Pancreas (tissue), 10 donors: Measurements from ENCODE around the gene GPR3. TPM values are rescaled to one million over a fixed set of nuclear protein-coding genes. Genes with fewer than 3 reads are reported as not detected.

ENCODE experiments used
- ATAC-seq, 4 donors: fragments of 200-7000 bp; cut with Tn5 transposase; one replicate each; pipeline versions ENCODE4 v1.8.0 to v1.9.1; 2020; ENCODE audit warnings: mild to moderate bottlenecking in 4 of 4, moderate library complexity in 4 of 4
- DNase-seq, 6 donors: peaks; one replicate each; pipeline ENCODE4 v3.0.0-alpha.2; 2020
- FAIRE-seq: peaks from 2 replicates; lab custom pipeline; 2012; peaks lifted over from hg19 to GRCh38; lab: Jason Lieb, UNC
- H3K27ac ChIP-seq, 4 donors: fragments of 200-600 bp; sonication (generic); 1 replicate in 3 of 4; 2 replicates in 1 of 4; pipeline versions ENCODE4 v1.5.0 to v1.8.0; 2020
- H3K27me3 ChIP-seq, 4 donors: fragments of 200-600 bp; one replicate each; pipeline ENCODE4 v1.8.0; 2021
- H3K36me3 ChIP-seq, 3 donors: fragments of 200-600 bp; sonication (generic) in 1 of 3; one replicate each; pipeline versions ENCODE4 v1.5.0 to v1.8.0; 2020 to 2021
- H3K4me1 ChIP-seq, 3 donors: fragments of 200-600 bp; one replicate each; pipeline ENCODE4 v1.8.0; 2021
- H3K4me3 ChIP-seq, 4 donors: fragments of 200-600 bp; sonication (generic) in 2 of 4; one replicate each; pipeline versions ENCODE4 v1.5.0 to v1.8.0; 2020 to 2021
- H3K9me3 ChIP-seq, 4 donors: fragments of 200-600 bp; one replicate each; pipeline ENCODE4 v1.8.0; 2021
- WGBS, 2 donors: extraction: QIAGEN DNeasy Blood & Tissue Kit; methylation state at CpG; one replicate each; pipeline ENCODE4 v1.1.7; 2013; 5-methylcytosine and 5-hydroxymethylcytosine counted together
- intact Hi-C, 3 donors: fragments of 100-400 bp; cut with DNase I; formaldehyde crosslinking; loops; one replicate each; pipeline versions ENCODE4 v1.11.1 to v1.14.2; 2022
- polyA plus RNA-seq, 2 donors: library from polyadenylated mRNA; stranded (reverse); fragments of 200-250 nt; gene quantifications; one replicate each; pipeline ENCODE4 v1.2.3, GENCODE V29; 2013
- total RNA-seq, 6 donors: library from RNA; stranded (reverse); fragmentation: NEBNext Ultra II Directional in 4 of 6; extraction: Animal tissue kit (Norgen Biotek cat#: 25700) in 4 of 6; gene quantifications; one replicate each; pipeline versions ENCODE4 v1.2.1 to v1.2.4, GENCODE V29; 2021 to 2023
- TF ChIP-seq, protein P1 (sequence below), 4 donors: fragments of 200-600 bp; sonication (generic) in 3 of 4; IDR thresholded peaks; one replicate each; pipeline versions ENCODE4 v1.5.0 to v1.8.0; 2021; ENCODE audit warnings: antibody characterized with exemption in 4 of 4
- donor health status: healthy with polysubstance abuse.
- donor health status: DM: no; HTN: no; CAD: no; lungs with moderate emphysema.
- donor health status: DM: no; HTN: no; CAD: no.
- donor health status: control.
- donor health status: control.
- donor health status: Bipolar disorder and iron deficiency.
- donor health status: DM: yes; HTN: yes; CAD: no.
- donor health status: DM: no; HTN: no; CAD: no.
- donor health status: DM: no; HTN: no; CAD: no.
- donor health status: DM: yes; HTN: yes; CAD: no.

The GPR3 gene
- total and polyA plus RNA-seq, 8 donors: 0.09 to 0.52 (median 0.28) TPM; not detected in 3

DNA sequence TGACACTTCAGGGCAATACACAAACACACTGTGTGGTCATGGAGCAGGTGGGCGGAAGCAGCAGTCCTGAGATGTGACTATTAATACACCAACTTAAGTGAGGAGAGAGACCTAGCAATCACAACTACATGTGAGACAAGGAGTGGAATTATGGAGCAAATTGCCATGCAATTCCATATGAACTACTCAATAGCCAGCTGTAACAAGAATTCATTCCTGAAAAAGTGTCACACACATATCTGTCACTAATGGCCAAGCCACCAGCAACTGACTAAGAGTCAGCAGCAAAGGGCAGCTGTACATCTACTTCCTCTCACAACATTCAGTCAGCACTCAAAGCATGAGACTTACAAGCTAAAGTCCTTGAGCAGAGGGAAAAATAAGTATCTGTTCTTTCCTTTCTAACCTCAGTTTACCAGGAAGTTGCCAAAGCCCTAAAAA is 46.2 kb downstream of the GPR3 start:
- TF ChIP-seq, protein P1, sequence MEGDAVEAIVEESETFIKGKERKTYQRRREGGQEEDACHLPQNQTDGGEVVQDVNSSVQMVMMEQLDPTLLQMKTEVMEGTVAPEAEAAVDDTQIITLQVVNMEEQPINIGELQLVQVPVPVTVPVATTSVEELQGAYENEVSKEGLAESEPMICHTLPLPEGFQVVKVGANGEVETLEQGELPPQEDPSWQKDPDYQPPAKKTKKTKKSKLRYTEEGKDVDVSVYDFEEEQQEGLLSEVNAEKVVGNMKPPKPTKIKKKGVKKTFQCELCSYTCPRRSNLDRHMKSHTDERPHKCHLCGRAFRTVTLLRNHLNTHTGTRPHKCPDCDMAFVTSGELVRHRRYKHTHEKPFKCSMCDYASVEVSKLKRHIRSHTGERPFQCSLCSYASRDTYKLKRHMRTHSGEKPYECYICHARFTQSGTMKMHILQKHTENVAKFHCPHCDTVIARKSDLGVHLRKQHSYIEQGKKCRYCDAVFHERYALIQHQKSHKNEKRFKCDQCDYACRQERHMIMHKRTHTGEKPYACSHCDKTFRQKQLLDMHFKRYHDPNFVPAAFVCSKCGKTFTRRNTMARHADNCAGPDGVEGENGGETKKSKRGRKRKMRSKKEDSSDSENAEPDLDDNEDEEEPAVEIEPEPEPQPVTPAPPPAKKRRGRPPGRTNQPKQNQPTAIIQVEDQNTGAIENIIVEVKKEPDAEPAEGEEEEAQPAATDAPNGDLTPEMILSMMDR (IDR thresholded peaks at IDR 0.05): no peak
- ATAC-seq: peak in 2 of 4 donors; percentile 26 to 44
- no peak overlapping the region for H3K4me3 ChIP-seq
- H3K27ac ChIP-seq: peak overlapping the region in 1 of 4 donors; percentile 4
- no peaks in the 10 kb centered on the region for H3K27me3 ChIP-seq
- no peak for DNase-seq
- WGBS, 2 donors: 90 to 92% methylated on average over 1 of the region's 1 CpG
- no peaks in the 10 kb centered on the region for H3K36me3 ChIP-seq
- intact Hi-C loops: no loop called here
- no peak for FAIRE-seq
- H3K9me3 ChIP-seq: no peaks in the 10 kb centered on the region
- peaks cover 24 to 34% (median 24%) of the 10 kb centered on the region in 3 donors for H3K4me1 ChIP-seq

DNA sequence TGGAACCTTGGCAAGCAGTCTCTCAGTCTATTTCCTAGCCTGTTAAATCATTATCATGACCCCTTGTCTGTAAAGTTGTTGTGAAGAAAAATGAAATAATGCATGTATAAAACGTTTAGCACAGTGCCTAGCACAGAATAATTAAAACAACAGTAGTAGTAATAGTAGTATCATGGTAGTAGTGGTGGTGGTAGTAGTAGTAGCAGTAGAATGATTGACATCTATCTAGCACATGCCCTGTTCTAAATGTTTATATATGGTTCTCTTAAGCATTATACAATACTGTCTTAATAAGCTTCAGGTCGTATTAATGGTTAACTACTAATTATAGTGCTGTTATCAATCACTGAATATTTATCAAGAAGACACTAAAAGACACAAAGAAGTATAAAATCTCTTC is 46.7 kb downstream of the GPR3 start:
- peaks cover 19 to 29% (median 19%) of the 10 kb centered on the region in 3 donors for H3K4me1 ChIP-seq
- H3K27ac ChIP-seq: no peak overlapping the region
- no peak overlapping the region for H3K4me3 ChIP-seq
- intact Hi-C loops: no loop called here
- no peak for DNase-seq
- no peak for ATAC-seq
- H3K9me3 ChIP-seq: no peaks in the 10 kb centered on the region
- TF ChIP-seq, protein P1 (IDR thresholded peaks at IDR 0.05): no peak
- FAIRE-seq: no peak
- WGBS, 2 donors: 21 to 34% methylated on average over 2 of the region's 2 CpGs
- no peaks in the 10 kb centered on the region for H3K36me3 ChIP-seq
- H3K27me3 ChIP-seq: no peaks in the 10 kb centered on the region

DNA sequence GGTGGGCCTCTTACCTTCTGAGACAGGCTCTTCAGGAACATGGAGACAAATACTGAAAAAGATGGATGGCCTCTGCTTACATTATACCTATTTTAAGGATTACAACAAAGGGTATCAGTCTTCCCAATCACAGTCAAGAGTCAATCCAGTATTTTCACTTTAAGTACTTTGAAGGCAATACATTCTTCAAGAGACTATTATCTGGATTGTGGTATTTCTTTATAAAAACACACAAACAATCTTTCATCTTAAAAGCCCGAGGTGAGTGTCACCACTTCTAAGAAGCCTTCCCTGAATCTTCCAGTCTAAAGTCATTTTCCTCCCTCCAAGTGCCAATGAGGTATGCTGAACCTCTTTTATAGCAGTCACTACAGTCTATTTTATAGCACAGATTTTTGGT is 52.2 kb downstream of the GPR3 start:
- intact Hi-C loops: no loop called here
- Histone ChIP-seq H3K4me3 (no peak overlapping the region), H3K4me1 (no peaks in the 10 kb centered on the region), H3K9me3 (no peaks in the 10 kb centered on the region), H3K27ac (no peak overlapping the region), H3K36me3 (no peaks in the 10 kb centered on the region), H3K27me3 (no peaks in the 10 kb centered on the region)
- no peak for FAIRE-seq
- TF ChIP-seq, protein P1 (IDR thresholded peaks at IDR 0.05): no peak
- ATAC-seq: no peak
- no peak for DNase-seq
- WGBS, 2 donors: 31 to 44% methylated on average over 1 of the region's 1 CpG

Other genes starting within 250 kb of the GPR3 start
- gene SLC9A1, start 237.5 kb upstream of the GPR3 start, total RNA-seq: 10 to 100 TPM in 4 of 6 donors, 1 to 10 TPM in 2; 8.3 to 20.6 (median 11.1) TPM
- 10 to 100 TPM in 1 of 2 donors, 1 to 10 TPM in 1; 9.8 to 15.0 TPM for gene SLC9A1, start 237.5 kb upstream of the GPR3 start, polyA plus RNA-seq
- 10 to 100 TPM; 15.6 to 33.2 (median 20.0) TPM for gene WDTC1, start 158.0 kb upstream of the GPR3 start, total RNA-seq
- gene WDTC1, start 158.0 kb upstream of the GPR3 start, polyA plus RNA-seq: 10 to 100 TPM; 12.2 to 12.8 TPM
- gene TMEM222, start 70.5 kb upstream of the GPR3 start, total RNA-seq: 10 to 100 TPM; 11.9 to 22.1 (median 14.4) TPM
- gene TMEM222, start 70.5 kb upstream of the GPR3 start, polyA plus RNA-seq: 10 to 100 TPM; 27.7 to 37.0 TPM
- 100 to 1,000 TPM in 4 of 6 donors, 10 to 100 TPM in 2; 45.8 to 128 (median 104) TPM for gene SYTL1, start 50.6 kb upstream of the GPR3 start, total RNA-seq
- 100 to 1,000 TPM; 207 to 254 TPM for gene SYTL1, start 50.6 kb upstream of the GPR3 start, polyA plus RNA-seq
- 10 to 100 TPM in 3 of 6 donors, 1 to 10 TPM in 3; 4.7 to 18.7 (median 9.8) TPM for gene MAP3K6, start 25.7 kb upstream of the GPR3 start, total RNA-seq
- gene MAP3K6, start 25.7 kb upstream of the GPR3 start, polyA plus RNA-seq: 10 to 100 TPM; 51.2 to 65.7 TPM
- gene FCN3, start 17.8 kb upstream of the GPR3 start, total RNA-seq: 1 to 10 TPM in 5 of 6 donors, under 1 TPM in 1; 0.39 to 8.5 (median 2.2) TPM
- 10 to 100 TPM; 16.9 to 19.7 TPM for gene FCN3, start 17.8 kb upstream of the GPR3 start, polyA plus RNA-seq
- gene CD164L2, start 9.3 kb upstream of the GPR3 start, total RNA-seq: under 1 TPM in 4 of 6 donors, not detected in 2; 0.19 to 0.66 (median 0.44) TPM
- under 1 TPM; 0.54 to 0.76 TPM for gene CD164L2, start 9.3 kb upstream of the GPR3 start, polyA plus RNA-seq
- gene WASF2, start 97.5 kb downstream of the GPR3 start, total RNA-seq: 10 to 100 TPM; 42.2 to 83.2 (median 54.5) TPM
- gene WASF2, start 97.5 kb downstream of the GPR3 start, polyA plus RNA-seq: 10 to 100 TPM; 13.5 to 16.1 TPM
- 10 to 100 TPM; 10.4 to 22.4 (median 13.7) TPM for gene AHDC1, start 211.5 kb downstream of the GPR3 start, total RNA-seq
- gene AHDC1, start 211.5 kb downstream of the GPR3 start, polyA plus RNA-seq: 10 to 100 TPM; 16.3 to 27.5 TPM
- gene FGR, start 242.6 kb downstream of the GPR3 start, total RNA-seq: 1 to 10 TPM in 4 of 6 donors, under 1 TPM in 2; 0.51 to 6.8 (median 2.5) TPM
- gene FGR, start 242.6 kb downstream of the GPR3 start, polyA plus RNA-seq: 1 to 10 TPM; 3.6 to 5.8 TPM